PC-9 (cell line): Measurements from ENCODE around the gene RHOT1. TPM values are rescaled to one million over a fixed set of nuclear protein-coding genes. Genes with fewer than 3 reads are reported as not detected.
A peak's percentile ranks its signal among the peaks of the same experiment; 100 is the strongest.

Source experiments
- BruUV-seq: library from RNA; stranded (reverse); fragments of 400-500 nt; replicated peaks from 2 replicates; lab custom pipeline; 2021; lab: Mats Ljungman, UMichigan
- CTCF ChIA-PET: fragments of 300-600 bp; sonication (Branson Sonifier 250); formaldehyde crosslinking; loops from one replicate; lab custom pipeline; 2022; ENCODE audit warnings: antibody characterized with exemption; lab: Charles Lee
- POLR2A ChIA-PET: fragments of 300-600 bp; sonication (Branson Sonifier 250); formaldehyde crosslinking; loops from one replicate; lab custom pipeline; 2022; ENCODE audit warnings: antibody characterized with exemption; ENCODE audit not compliant: unreplicated experiment; lab: Charles Lee
- DNase-seq, 2 experiments: peaks; one replicate each; pipeline versions ENCODE4 v3.0.0 to v3.0.0-alpha.2; 2015 to 2022; ENCODE audit warnings: mixed read lengths in 1 of 2
- H2AFZ ChIP-seq: fragments of 200-600 bp; sonication (generic); 2 replicates; pipeline ENCODE4 v1.8.1; 2017; ENCODE audit warnings: antibody characterized with exemption
- H3F3A ChIP-seq: fragments of 200-600 bp; sonication (generic); 2 replicates; pipeline ENCODE4 v1.8.1; 2017; ENCODE audit warnings: antibody characterized with exemption, mild to moderate bottlenecking, low read depth; ENCODE audit not compliant: insufficient read depth
- H3K27ac ChIP-seq: fragments of 200-600 bp; sonication (generic); 2 replicates; pipeline ENCODE4 v1.6.1; 2016; ENCODE audit warnings: mixed run types
- H3K27me3 ChIP-seq: fragments of 200-600 bp; sonication (generic); 2 replicates; pipeline ENCODE4 v1.6.1; 2016; ENCODE audit warnings: low read depth, mixed run types; ENCODE audit not compliant: insufficient read depth
- H3K36me3 ChIP-seq: fragments of 200-600 bp; sonication (generic); 2 replicates; pipeline ENCODE4 v1.6.1; 2016; ENCODE audit warnings: low read depth, mixed run types
- H3K4me1 ChIP-seq: fragments of 200-600 bp; sonication (generic); replicated peaks from 2 replicates; pipeline ENCODE4 v1.6.1; 2016; ENCODE audit warnings: mixed run types; ENCODE audit not compliant: insufficient read depth
- H3K4me2 ChIP-seq: fragments of 200-600 bp; sonication (generic); 2 replicates; pipeline ENCODE4 v1.6.1; 2017; ENCODE audit warnings: mixed run types
- H3K4me3 ChIP-seq: fragments of 200-600 bp; sonication (generic); 2 replicates; pipeline ENCODE4 v1.6.1; 2016; ENCODE audit warnings: mixed run types
- H3K79me2 ChIP-seq: fragments of 200-600 bp; sonication (generic); 2 replicates; pipeline ENCODE4 v1.6.1; 2017; ENCODE audit warnings: low read depth, mixed run types
- H3K9me2 ChIP-seq: fragments of 200-600 bp; sonication (generic); 2 replicates; pipeline ENCODE4 v1.8.1; 2017; ENCODE audit warnings: mild to moderate bottlenecking; ENCODE audit not compliant: insufficient read depth
- H3K9me3 ChIP-seq: fragments of 200-600 bp; sonication (generic); 2 replicates; pipeline ENCODE4 v1.8.1; 2016; ENCODE audit warnings: low read depth; ENCODE audit not compliant: insufficient read depth
- H4K20me1 ChIP-seq: fragments of 200-600 bp; sonication (generic); 2 replicates; pipeline ENCODE4 v1.8.1; 2017; ENCODE audit not compliant: insufficient read depth
- CTCF ChIP-seq: fragments of 200-600 bp; sonication (generic); conservative IDR thresholded peaks from 2 replicates; pipeline ENCODE4 v1.6.1; 2017; ENCODE audit warnings: mixed run types, antibody characterized with exemption, mild to moderate bottlenecking, moderate library complexity
- EZH2 ChIP-seq: fragments of 200-600 bp; sonication (generic); IDR thresholded peaks from 2 replicates; pipeline ENCODE4 v1.8.0; 2017; ENCODE audit warnings: antibody characterized with exemption, low read depth
- intact Hi-C: fragments of 100-400 bp; cut with micrococcal nuclease; formaldehyde crosslinking; loops from one replicate; pipeline ENCODE4 v1.10.0; 2022; ENCODE audit not compliant: unreplicated experiment
- total RNA-seq: library from RNA; stranded (reverse); gene quantifications from 2 replicates; pipeline ENCODE4 v1.2.3, GENCODE V29; 2021

Gene RHOT1
- total RNA-seq, 1 experiment from 2014 or later, result 28.3 TPM

- POLR2A ChIA-PET, result interaction anchor here (0.7 kb wide), 1 partner anchor 17 kb away, joined by 9 read pairs; no protein-coding TSS in a partner anchor
These were observed 50.1 kb downstream of the RHOT1 start for GRCh38 chr17:32192379-32192778.

GRCh38 chr17:32197987-32198386, 55.7 kb downstream of the RHOT1 start:
- no peaks in the 10 kb centered on the region for H4K20me1 ChIP-seq
- no peaks in the 10 kb centered on the region for H3K9me2 ChIP-seq
- no peaks in the 10 kb centered on the region for H3K79me2 ChIP-seq
- CTCF ChIA-PET, result no interaction called here
- H3F3A ChIP-seq, result 0 out of 2 replicates have a peak, but pooled peaks cover 3% of the 10 kb centered on the region
- DNase-seq, result no peak
- no peaks in the 10 kb centered on the region for H3K36me3 ChIP-seq
- H3K27me3 ChIP-seq, result no peaks in the 10 kb centered on the region
- POLR2A ChIA-PET, result no interaction called here
- no peaks in the 10 kb centered on the region for H3K9me3 ChIP-seq
- TF ChIP-seq CTCF (no peak), EZH2 (no peak)
- no peak overlapping the region for H3K4me3 ChIP-seq
- H3K4me1 ChIP-seq, result no peaks in the 10 kb centered on the region
- no TSS peak for BruUV-seq
- no peak overlapping the region for H3K4me2 ChIP-seq
- intact Hi-C loops, result no loop called here
- no peak overlapping the region for H3K27ac ChIP-seq
- no peak overlapping the region for H2AFZ ChIP-seq

More at GRCh38 chr17:32192379-32192778, 50.1 kb downstream of the RHOT1 start:
- Histone ChIP-seq H3K4me2 (no peak overlapping the region), H4K20me1 (no peaks in the 10 kb centered on the region), H3F3A (0 out of 2 replicates have a peak, but pooled peaks cover 3% of the 10 kb centered on the region), H3K9me3 (no peaks in the 10 kb centered on the region), H3K79me2 (no peaks in the 10 kb centered on the region), H3K9me2 (no peaks in the 10 kb centered on the region), H3K27me3 (no peaks in the 10 kb centered on the region), H3K36me3 (no peaks in the 10 kb centered on the region), H2AFZ (no peak overlapping the region), H3K4me1 (peaks cover 14% of the 10 kb centered on the region), H3K27ac (no peak overlapping the region), H3K4me3 (no peak overlapping the region)
- DNase-seq, result no peak
- CTCF ChIA-PET, result no interaction called here
- no peak for TF ChIP-seq EZH2
- TF ChIP-seq CTCF, result no peak
- intact Hi-C loops, result no loop called here
- BruUV-seq, result no TSS peak

- no peak for DNase-seq
- Histone ChIP-seq H3K4me1 (peaks cover 10% of the 10 kb centered on the region), H4K20me1 (no peaks in the 10 kb centered on the region), H3K36me3 (peaks cover 15% of the 10 kb centered on the region; the same call in 1 of the 2 replicates), H3K4me2 (peak overlapping the region; percentile 29), H3K4me3 (no peak overlapping the region), H3K27me3 (no peaks in the 10 kb centered on the region), H3K27ac (peak overlapping the region; percentile 55; the same call in 1 of the 2 replicates), H2AFZ (no peak overlapping the region), H3F3A (peaks cover 25% of the 10 kb centered on the region), H3K79me2 (no peaks in the 10 kb centered on the region), H3K9me3 (no peaks in the 10 kb centered on the region), H3K9me2 (no peaks in the 10 kb centered on the region)
- POLR2A ChIA-PET, result no interaction called here
- intact Hi-C loops, result no loop called here
- BruUV-seq, result no TSS peak
- CTCF ChIA-PET, result no interaction called here
- no peak for TF ChIP-seq EZH2
- TF ChIP-seq CTCF, result no peak
These were observed 64.6 kb downstream of the RHOT1 start for GRCh38 chr17:32206861-32207260.
